GM12878 (cell line): ENCODE results near the gene SNX17. TPM values are rescaled to one million over a fixed set of nuclear protein-coding genes. Genes with fewer than 3 reads are reported as not detected.
A peak's percentile ranks its signal among the peaks of the same experiment; 100 is the strongest.

Experiments used
- ASH2L ChIP-seq: fragments of 300-600, 200-600 bp; sonication (generic); IDR thresholded peaks from 2 replicates; pipeline ENCODE4 v1.6.1; 2017; ENCODE audit warnings: low read depth, mild to moderate bottlenecking, borderline replicate concordance
- BCL11A ChIP-seq: IDR thresholded peaks from 2 replicates; pipeline ENCODE4 v1.6.1; 2011; ENCODE audit warnings: low read depth, low read length
- FOS ChIP-seq: IDR thresholded peaks from 3 replicates; pipeline ENCODE4 v1.6.1; 2011; ENCODE audit warnings: borderline replicate concordance; ENCODE audit not compliant: insufficient read length; ENCODE audit errors: extremely low read depth
- GABPA ChIP-seq: IDR thresholded peaks from 2 replicates; pipeline ENCODE4 v1.6.1; 2014; ENCODE audit warnings: antibody characterized with exemption, low read depth, mild to moderate bottlenecking, inconsistent platforms
- HDGF ChIP-seq: fragments of 450-650 bp; IDR thresholded peaks from 2 replicates; pipeline ENCODE4 v1.6.1; 2016; ENCODE audit warnings: antibody characterized with exemption
- JUNB ChIP-seq: IDR thresholded peaks from 2 replicates; pipeline ENCODE4 v1.6.1; 2016; ENCODE audit warnings: antibody characterized with exemption, mild to moderate bottlenecking
- KAT2A ChIP-seq: conservative IDR thresholded peaks from 2 replicates; pipeline ENCODE4 v1.6.1; 2011; ENCODE audit warnings: low read depth, low read length; ENCODE audit not compliant: control insufficient read depth
- KLF5 ChIP-seq: fragments of 450-650 bp; IDR thresholded peaks from 2 replicates; pipeline ENCODE4 v1.6.1; 2014; ENCODE audit warnings: mild to moderate bottlenecking; ENCODE audit not compliant: partially characterized antibody
- MTA3 ChIP-seq: IDR thresholded peaks from 2 replicates; pipeline ENCODE4 v1.6.1; 2012; ENCODE audit warnings: low read length, inconsistent platforms, borderline replicate concordance
- RFX5 ChIP-seq: IDR thresholded peaks from 2 replicates; pipeline ENCODE4 v1.6.1; 2011; ENCODE audit warnings: low read depth, low read length, improper control_type of control experiment
- YBX1 ChIP-seq: fragments of 450-650 bp; IDR thresholded peaks from 2 replicates; pipeline ENCODE4 v1.6.1; 2016; ENCODE audit warnings: antibody characterized with exemption
- ZNF687 ChIP-seq: fragments of 450-650 bp; IDR thresholded peaks from 2 replicates; pipeline ENCODE4 v1.6.1; 2017; ENCODE audit warnings: mild to moderate bottlenecking, moderate library complexity
- polyA plus RNA-seq, 11 experiments: library from polyadenylated mRNA; depleted of rRNA in 4 of 11; unstranded in 6 of 11; stranded (reverse) in 5 of 11; fragments of >200 nt; fragmentation: Nextera tagmentation in 4 of 11; fragmentation: Illumina TruSeq in 1 of 11; extraction: Ambion mirVana in 4 of 11; extraction: Trizol in 1 of 11; gene quantifications; 1 replicate in 1 of 11; 2 replicates in 10 of 11; pipeline versions ENCODE4 v1.2.1 to v1.2.3, GENCODE V29; 2011 to 2016; ENCODE audit warnings: inconsistent platforms in 2 of 11, missing spikeins in 2 of 11, low read depth in 1 of 11
- total RNA-seq, 4 experiments: library from RNA; depleted of rRNA in 3 of 4; stranded (reverse); fragments of >200 nt in 3 of 4; fragmentation: Illumina TruSeq in 1 of 4; extraction: Trizol in 1 of 4; gene quantifications; 2 replicates each; pipeline versions ENCODE4 v1.2.1 to v1.2.3, GENCODE V29; 2013 to 2021

SNX17 gene
- total and polyA plus RNA-seq, 10 of the 15 experiments (the other 5 are each of a cell fraction or from before 2014, with no cell fraction given) = 6.5 to 116 (median 84.4) TPM

GRCh38 chr2:27322766-27323595 is 47.4 kb upstream of the SNX17 start, which contains the start of gene MPV17 (continued):
- TF ChIP-seq ZNF687 = peak; percentile 73; the same call in 1 of the 2 replicates
- TF ChIP-seq HDGF = 0 out of 2 replicates have a peak, but pooled peaks have one; percentile 47
- TF ChIP-seq KAT2A = no peak
- no peak for TF ChIP-seq YBX1
- TF ChIP-seq JUNB = no peak
- TF ChIP-seq MTA3 = peak; percentile 87; the same call in 1 of the 2 replicates
- TF ChIP-seq KLF5 = peak; percentile 30
- TF ChIP-seq GABPA = peak; percentile 91
- TF ChIP-seq BCL11A = no peak
- TF ChIP-seq FOS = no peak
- TF ChIP-seq RFX5 = no peak
- no peak for TF ChIP-seq ASH2L
